GM23338 (cell line): Measurements from ENCODE around the gene CAMK2N2. TPM values are rescaled to one million over a fixed set of nuclear protein-coding genes. Genes with fewer than 3 reads are reported as not detected.

Experiments used
- ATAC-seq: fragments of 200-7000 bp; cut with Tn5 transposase; 3 replicates; pipeline ENCODE4 v1.9.1; 2020
- DNase-seq: peaks from one replicate; pipeline ENCODE4 v3.0.0-alpha.2; 2015; ENCODE audit warnings: low spot score
- H2AFZ ChIP-seq: fragments of 200-600 bp; sonication (generic); 2 replicates; pipeline ENCODE4 v1.8.0; 2016; ENCODE audit warnings: antibody characterized with exemption, mild to moderate bottlenecking, moderate library complexity
- H3F3A ChIP-seq: fragments of 200-600 bp; sonication (generic); replicated peaks from 2 replicates; pipeline ENCODE4 v1.8.0; 2017; ENCODE audit warnings: antibody characterized with exemption, mixed run types, low read depth
- H3K27ac ChIP-seq: fragments of 200-600 bp; sonication (generic); 2 replicates; pipeline ENCODE4 v1.6.1; 2016; ENCODE audit warnings: low read depth
- H3K27me3 ChIP-seq: fragments of 200-600 bp; sonication (generic); 2 replicates; pipeline ENCODE4 v1.8.0; 2016; ENCODE audit warnings: mild to moderate bottlenecking, mixed run types, moderate library complexity; ENCODE audit not compliant: insufficient read depth
- H3K36me3 ChIP-seq: fragments of 200-600 bp; sonication (generic); 2 replicates; pipeline ENCODE4 v1.8.0; 2016; ENCODE audit warnings: mild to moderate bottlenecking; ENCODE audit not compliant: insufficient read depth
- H3K4me1 ChIP-seq: fragments of 200-600 bp; sonication (generic); 2 replicates; pipeline ENCODE4 v1.8.0; 2016; ENCODE audit warnings: mild to moderate bottlenecking, moderate library complexity; ENCODE audit not compliant: insufficient read depth
- H3K4me2 ChIP-seq: fragments of 200-600 bp; sonication (generic); 2 replicates; pipeline ENCODE4 v1.7.1; 2017; ENCODE audit warnings: mixed run types
- H3K4me3 ChIP-seq: fragments of 200-600 bp; sonication (generic); 2 replicates; pipeline ENCODE4 v1.6.1; 2016; ENCODE audit warnings: mixed run types
- H3K79me2 ChIP-seq: fragments of 200-600 bp; sonication (generic); replicated peaks from 2 replicates; pipeline ENCODE4 v1.8.0; 2017; ENCODE audit warnings: mild to moderate bottlenecking; ENCODE audit not compliant: insufficient read depth
- H3K9me2 ChIP-seq: fragments of 200-600 bp; sonication (generic); 2 replicates; pipeline ENCODE4 v1.8.0; 2017; ENCODE audit not compliant: insufficient read depth
- H4K20me1 ChIP-seq: fragments of 200-600 bp; sonication (generic); replicated peaks from 2 replicates; pipeline ENCODE4 v1.8.0; 2017; ENCODE audit warnings: mild to moderate bottlenecking; ENCODE audit not compliant: insufficient read depth
- H3K27ac Mint-ChIP-seq: 2 replicates; pipeline ENCODE4 v1.8.0; 2020; ENCODE audit warnings: inconsistent platforms, mild to moderate bottlenecking, moderate library complexity, mixed read lengths
- H3K27me3 Mint-ChIP-seq: 3 replicates; pipeline ENCODE4 v1.8.0; 2022; ENCODE audit warnings: low read depth, mild to moderate bottlenecking, moderate library complexity, mixed read lengths, inconsistent platforms; ENCODE audit not compliant: insufficient read depth, poor library complexity
- H3K36me3 Mint-ChIP-seq: 3 replicates; pipeline ENCODE4 v1.8.0; 2021; ENCODE audit warnings: low read depth, mild to moderate bottlenecking, inconsistent platforms, moderate library complexity, mixed read lengths
- H3K4me1 Mint-ChIP-seq: 3 replicates; pipeline ENCODE4 v1.8.0; 2020; ENCODE audit warnings: mild to moderate bottlenecking, inconsistent platforms, mixed read lengths
- H3K4me3 Mint-ChIP-seq: 3 replicates; pipeline ENCODE4 v1.8.0; 2021; ENCODE audit warnings: moderate library complexity, mild to moderate bottlenecking, inconsistent platforms, mixed read lengths
- H3K9me3 Mint-ChIP-seq: 3 replicates; pipeline ENCODE4 v1.8.0; 2020; ENCODE audit warnings: moderate library complexity, mild to moderate bottlenecking, inconsistent platforms, mixed read lengths
- CREB1 ChIP-seq: fragments of 250-450 bp; sonication (Bioruptor Pico); IDR thresholded peaks from 2 replicates; pipeline ENCODE4 v1.5.0; 2020; ENCODE audit warnings: low read depth, mild to moderate bottlenecking, moderate library complexity
- CTCF ChIP-seq, 2 experiments: fragments of 200-600 bp in 1 of 2; sonication (generic) in 1 of 2; conservative IDR thresholded peaks; 2 replicates each; pipeline versions ENCODE4 v1.5.1 to v1.6.1; 2016 to 2017; ENCODE audit warnings: antibody characterized with exemption in 2 of 2, low read depth in 2 of 2, mild to moderate bottlenecking in 2 of 2, moderate library complexity in 1 of 2
- ETS1 ChIP-seq: IDR thresholded peaks from 2 replicates; pipeline ENCODE4 v1.6.1; 2016; ENCODE audit warnings: antibody characterized with exemption
- EZH2 ChIP-seq: fragments of 200-600 bp; sonication (generic); IDR thresholded peaks from one replicate; pipeline ENCODE4 v1.8.0; 2017; ENCODE audit warnings: antibody characterized with exemption, mild to moderate bottlenecking, low read depth; ENCODE audit not compliant: unreplicated experiment
- EZH2phosphoT487 ChIP-seq: fragments of 200-600 bp; sonication (generic); IDR thresholded peaks from one replicate; pipeline ENCODE4 v1.8.1; 2018; ENCODE audit warnings: antibody characterized with exemption; ENCODE audit not compliant: unreplicated experiment
- JUNB ChIP-seq: IDR thresholded peaks from one replicate; pipeline ENCODE4 v1.6.1; 2016; ENCODE audit warnings: antibody characterized with exemption; ENCODE audit not compliant: unreplicated experiment
- NANOG ChIP-seq: IDR thresholded peaks from 2 replicates; pipeline ENCODE4 v1.6.1; 2016; ENCODE audit warnings: antibody characterized with exemption, borderline replicate concordance
- POLR2AphosphoS5 ChIP-seq: IDR thresholded peaks from 2 replicates; pipeline ENCODE4 v1.6.1; 2016; ENCODE audit warnings: antibody characterized with exemption, low read depth
- REST ChIP-seq: IDR thresholded peaks from one replicate; pipeline ENCODE4 v1.6.1; 2018; ENCODE audit warnings: antibody characterized with exemption; ENCODE audit not compliant: unreplicated experiment
- STAT1 ChIP-seq: IDR thresholded peaks from one replicate; pipeline ENCODE4 v1.6.1; 2016; ENCODE audit warnings: antibody characterized with exemption; ENCODE audit not compliant: unreplicated experiment
- ZNF114 ChIP-seq: fragments of 250-450 bp; sonication (Bioruptor Pico); IDR thresholded peaks from 2 replicates; pipeline ENCODE4 v1.5.0; 2020; ENCODE audit warnings: mild to moderate bottlenecking, moderate library complexity
- ZNF331 ChIP-seq: fragments of 250-450 bp; sonication (Bioruptor Pico); IDR thresholded peaks from 2 replicates; pipeline ENCODE4 v1.5.0; 2020; ENCODE audit warnings: low read depth, mild to moderate bottlenecking, moderate library complexity
- ZNF462 ChIP-seq: fragments of 250-450 bp; sonication (Bioruptor Pico); IDR thresholded peaks from 2 replicates; pipeline ENCODE4 v1.5.0; 2020; ENCODE audit warnings: mild to moderate bottlenecking, moderate library complexity
- polyA plus RNA-seq: library from polyadenylated mRNA; unstranded; fragments of >200 nt; fragmentation: Nextera tagmentation; extraction: Ambion mirVana; gene quantifications from 2 replicates; pipeline ENCODE4 v1.2.1, GENCODE V29; 2016
- total RNA-seq: library from RNA; depleted of rRNA; stranded (reverse); fragments of >200 nt; shearing (Covaris generic); gene quantifications from 2 replicates; pipeline ENCODE4 v1.2.3, GENCODE V29; 2014

Gene CAMK2N2
- total and polyA plus RNA-seq, 2 experiments from 2014 or later, result 0.32 to 1.3 TPM

GRCh38 chr3:184223946-184224345, 37.4 kb downstream of the CAMK2N2 start:
- Histone ChIP-seq H3K9me2 (no peaks in the 10 kb centered on the region), H3K4me3 (no peak overlapping the region), H3K4me1 (no peaks in the 10 kb centered on the region), H3K4me2 (no peak overlapping the region), H2AFZ (no peak overlapping the region), H3K27ac (no peak overlapping the region), H3K27me3 (peaks cover 32% of the 10 kb centered on the region), H3K36me3 (no peaks in the 10 kb centered on the region), H4K20me1 (0 out of 2 replicates have a peak, but pooled peaks cover 4% of the 10 kb centered on the region), H3K79me2 (no peaks in the 10 kb centered on the region), H3F3A (no peaks in the 10 kb centered on the region)
- no peaks in the 10 kb centered on the region for H3K9me3 Mint-ChIP-seq
- ATAC-seq (no peak), DNase-seq (no peak)
- no peak for TF ChIP-seq ZNF331 (CRISPR knock-in tag)
- no peak for TF ChIP-seq REST
- no peak for TF ChIP-seq POLR2AphosphoS5
- no peak for TF ChIP-seq ZNF114 (CRISPR knock-in tag)
- no peak for TF ChIP-seq ZNF462
- TF ChIP-seq EZH2, result no peak
- TF ChIP-seq ETS1, result no peak
- TF ChIP-seq CREB1 (CRISPR knock-in tag), result no peak
- TF ChIP-seq CTCF (conservative IDR thresholded peaks at IDR 0.05; ENCODE audit: low read depth in 2 of 2), result no peak
- no peak for TF ChIP-seq JUNB
- no peak for TF ChIP-seq NANOG
- TF ChIP-seq STAT1, result no peak
- TF ChIP-seq EZH2phosphoT487, result no peak
- H3K27me3 Mint-ChIP-seq, result peaks cover 18% of the 10 kb centered on the region
- H3K4me3 Mint-ChIP-seq, result no peak overlapping the region
- no peaks in the 10 kb centered on the region for H3K36me3 Mint-ChIP-seq
- H3K4me1 Mint-ChIP-seq, result no peaks in the 10 kb centered on the region; the same call in 1 of the 3 replicates
- H3K27ac Mint-ChIP-seq, result no peak overlapping the region
